Endothelial cell of umbilical vein (primary cell): Measurements from ENCODE around the gene HNRNPA2B1. TPM values are rescaled to one million over a fixed set of nuclear protein-coding genes. Genes with fewer than 3 reads are reported as not detected.
"Not testable (repeated sequence)": the region's sequence is repeated elsewhere in the genome, so short reads cannot be mapped to it uniquely, and the experiment has no call there.

Experiments
- BruUV-seq: library from RNA; stranded (reverse); fragments of 400-500 nt; replicated peaks from 2 replicates; lab custom pipeline; 2021; lab: Mats Ljungman, UMichigan
- CTCF ChIA-PET: fragments of 300-600, 350-600 bp; sonication (Branson Sonifier 250); formaldehyde crosslinking; loops from one replicate; lab custom pipeline; 2021; ENCODE audit warnings: antibody characterized with exemption, inconsistent platforms; lab: Charles Lee
- POLR2A ChIA-PET: fragments of 300-600, 350-600 bp; sonication (Branson Sonifier 250); formaldehyde crosslinking; loops from one replicate; lab custom pipeline; 2021; ENCODE audit warnings: antibody characterized with exemption, inconsistent platforms; lab: Charles Lee
- DNase-seq: peaks from one replicate; pipeline ENCODE4 v3.0.0-alpha.2; 2011; ENCODE audit warnings: low read depth, low spot score
- FAIRE-seq: peaks from 2 replicates; lab custom pipeline; 2011; peaks lifted over from hg19 to GRCh38; lab: Jason Lieb, UNC
- H2AFZ ChIP-seq: 2 replicates; pipeline ENCODE4 v1.6.0; 2012; ENCODE audit warnings: low read depth, low read length, control low read depth, inconsistent platforms
- H3K27ac ChIP-seq: 2 replicates; pipeline ENCODE4 v1.5.1; 2011; ENCODE audit warnings: low read depth, mild to moderate bottlenecking, control low read depth, low read length, moderate library complexity; ENCODE audit not compliant: insufficient read depth
- H3K27me3 ChIP-seq, 2 experiments: 2 replicates each; pipeline versions ENCODE4 v1.6.0 to v1.6.1; 2011; ENCODE audit warnings: low read length in 2 of 2, mixed read lengths in 1 of 2; ENCODE audit not compliant: control insufficient read depth in 2 of 2, insufficient read depth in 2 of 2
- H3K36me3 ChIP-seq, 2 experiments: 2 replicates in 1 of 2; 3 replicates in 1 of 2; pipeline ENCODE4 v1.5.1; 2011; ENCODE audit warnings: low read length in 2 of 2, mild to moderate bottlenecking in 1 of 2, moderate library complexity in 1 of 2; ENCODE audit not compliant: control insufficient read depth in 2 of 2, insufficient read depth in 2 of 2; ENCODE audit errors: extremely low read depth in 1 of 2
- H3K4me1 ChIP-seq: 3 replicates; pipeline ENCODE4 v1.5.1; 2011; ENCODE audit warnings: mild to moderate bottlenecking, low read length; ENCODE audit not compliant: control insufficient read depth, insufficient read depth; ENCODE audit errors: extremely low read depth
- H3K4me2 ChIP-seq: 2 replicates; pipeline ENCODE4 v1.6.1; 2011; ENCODE audit warnings: low read length, control low read depth, mixed read lengths; ENCODE audit not compliant: insufficient read depth
- H3K4me3 ChIP-seq, 3 experiments: fragments of 200-600 bp in 1 of 3; sonication (generic), shearing (Covaris generic) in 1 of 3; replicated peaks in 1 of 3; 2 replicates each; pipeline ENCODE4 v1.5.1; 2011 to 2016; ENCODE audit warnings: control low read depth in 3 of 3, low read length in 3 of 3, mild to moderate bottlenecking in 2 of 3, inconsistent platforms in 1 of 3, low read depth in 1 of 3, moderate library complexity in 1 of 3; ENCODE audit not compliant: insufficient read depth in 1 of 3
- H3K79me2 ChIP-seq: 2 replicates; pipeline ENCODE4 v1.6.0; 2012; ENCODE audit warnings: low read length, inconsistent platforms; ENCODE audit not compliant: control insufficient read depth, insufficient read depth
- H3K9ac ChIP-seq: replicated peaks from 2 replicates; pipeline ENCODE3; 2011; ENCODE audit warnings: low read length, control low read depth; ENCODE audit not compliant: insufficient read depth; ENCODE audit errors: extremely low read depth
- H3K9me1 ChIP-seq: replicated peaks from 3 replicates; pipeline ENCODE4 v1.6.0; 2011; ENCODE audit warnings: mild to moderate bottlenecking, low read length; ENCODE audit not compliant: control insufficient read depth, insufficient read depth; ENCODE audit errors: extremely low read depth
- H3K9me3 ChIP-seq: replicated peaks from 2 replicates; pipeline ENCODE4 v1.5.1; 2012; ENCODE audit warnings: low read length, inconsistent platforms; ENCODE audit not compliant: control insufficient read depth, insufficient read depth
- H4K20me1 ChIP-seq: replicated peaks from 2 replicates; pipeline ENCODE3; 2011; ENCODE audit warnings: mild to moderate bottlenecking, low read length; ENCODE audit not compliant: control insufficient read depth, insufficient read depth; ENCODE audit errors: extremely low read depth
- CTCF ChIP-seq, 2 donors: IDR thresholded peaks; 1 replicate in 1 of 2; 2 replicates in 1 of 2; pipeline ENCODE4 v1.5.1; 2011; ENCODE audit warnings: low read length in 2 of 2, mild to moderate bottlenecking in 2 of 2, moderate library complexity in 2 of 2, control low read depth in 1 of 2, inconsistent platforms in 1 of 2, low read depth in 1 of 2; ENCODE audit not compliant: insufficient read depth in 1 of 2; ENCODE audit errors: extremely low read depth in 1 of 2
- EZH2 ChIP-seq: IDR thresholded peaks from 2 replicates; pipeline ENCODE4 v1.6.1; 2012; ENCODE audit warnings: borderline replicate concordance, low read depth, mild to moderate bottlenecking, moderate library complexity, low read length, inconsistent platforms; ENCODE audit not compliant: severe bottlenecking
- FOS ChIP-seq: IDR thresholded peaks from 2 replicates; pipeline ENCODE4 v1.6.1; 2011; ENCODE audit warnings: mild to moderate bottlenecking, low read length, moderate library complexity, borderline replicate concordance; ENCODE audit not compliant: insufficient read depth
- GATA2 ChIP-seq: IDR thresholded peaks from 2 replicates; pipeline ENCODE4 v1.7.0; 2011; ENCODE audit warnings: low read depth, mild to moderate bottlenecking, moderate library complexity, mixed read lengths, low read length; ENCODE audit not compliant: insufficient read length, insufficient read depth
- JUN ChIP-seq: IDR thresholded peaks from 2 replicates; pipeline ENCODE4 v1.6.1; 2011; ENCODE audit warnings: borderline replicate concordance, low read depth; ENCODE audit not compliant: insufficient read length, insufficient read depth
- MAX ChIP-seq: IDR thresholded peaks from 2 replicates; pipeline ENCODE4 v1.6.1; 2011; ENCODE audit not compliant: insufficient read depth, insufficient read length
- MYC ChIP-seq: IDR thresholded peaks from one replicate; pipeline ENCODE4 v1.6.1; 2011; ENCODE audit warnings: mild to moderate bottlenecking, low read depth, low read length
- POLR2A ChIP-seq: IDR thresholded peaks from 2 replicates; pipeline ENCODE4 v1.6.1; 2012; ENCODE audit warnings: low read depth, mild to moderate bottlenecking, control low read depth, low read length
- POLR2AphosphoS5 ChIP-seq: IDR thresholded peaks from 2 replicates; pipeline ENCODE4 v1.6.1; 2012; ENCODE audit warnings: low read depth, mild to moderate bottlenecking, control low read depth, low read length, moderate library complexity; ENCODE audit not compliant: insufficient read depth
- dilution Hi-C: fragments of 300-500 bp; cut with MboI; formaldehyde crosslinking; loops from one replicate; pipeline ENCODE4 v1.15.0; 2019; ENCODE audit warnings: low sequenced_read_pairs; ENCODE audit not compliant: extremely low pct_ligation_motif_present
- intact Hi-C: fragments of 100-400 bp; cut with micrococcal nuclease; formaldehyde crosslinking; loops from one replicate; pipeline ENCODE4 v1.10.0; 2022
- polyA plus RNA-seq, 4 experiments: library from polyadenylated mRNA; depleted of rRNA in 3 of 4; stranded (reverse) in 3 of 4; unstranded in 1 of 4; fragments of >200 nt; gene quantifications; 2 replicates each; pipeline versions ENCODE4 v1.2.1 to v1.2.3, GENCODE V29; 2011 to 2012; ENCODE audit warnings: missing spikeins in 1 of 4
- total RNA-seq: library from RNA; stranded (reverse); gene quantifications from 2 replicates; pipeline ENCODE4 v1.2.3, GENCODE V29; 2021

Gene HNRNPA2B1
- total and polyA plus RNA-seq, 2 donors (not counting 3 experiments of a cell fraction or from before 2014, with no cell fraction given) = 198 to 703 TPM

- Histone ChIP-seq H3K9ac (no peak overlapping the region), H2AFZ (no peak overlapping the region), H3K27me3 (peaks cover 4% of the 10 kb centered on the region in 2 experiments), H3K9me3 (no peaks in the 10 kb centered on the region), H3K4me2 (no peak overlapping the region), H3K4me3 (no peak overlapping the region), H4K20me1 (no peaks in the 10 kb centered on the region), H3K4me1 (peaks cover 21% of the 10 kb centered on the region), H3K27ac (no peak overlapping the region), H3K79me2 (peaks cover 21% of the 10 kb centered on the region), H3K9me1 (no peaks in the 10 kb centered on the region), H3K36me3 (no peaks in the 10 kb centered on the region)
- TF ChIP-seq JUN (no peak), EZH2 (no peak), CTCF (IDR thresholded peaks at IDR 0.05; ENCODE audit: extremely low read depth in 1 of 2, insufficient read depth in 1 of 2, low read depth in 1 of 2, low read length in 2 of 2) (no peak), MAX (no peak), GATA2 (no peak), MYC (no peak), POLR2A (no peak), POLR2AphosphoS5 (no peak), FOS (no peak)
- intact Hi-C loops (no loop called here), dilution Hi-C loops (no loop called here)
- DNase-seq (no peak), FAIRE-seq (no peak)
- POLR2A ChIA-PET = no interaction called here
- CTCF ChIA-PET = interaction anchor here (1.0 to 1.3 kb wide), 2 partner anchors 23 to 43 kb away, joined by 3 to 4 read pairs; no protein-coding TSS in a partner anchor
- no TSS peak for BruUV-seq
Measured at GRCh38 chr7:26149391-26149977, 51.1 kb downstream of the HNRNPA2B1 start.

GRCh38 chr7:26148307-26148700 is 52.2 kb downstream of the HNRNPA2B1 start:
- dilution Hi-C loops, DNase-seq, H4K20me1 ChIP-seq, FAIRE-seq, intact Hi-C loops, H3K9ac ChIP-seq, H3K79me2 ChIP-seq, CTCF ChIA-PET, H3K4me2 ChIP-seq, H3K27ac ChIP-seq, H3K4me3 ChIP-seq, H2AFZ ChIP-seq, H3K9me1 ChIP-seq, POLR2A ChIA-PET, BruUV-seq, H3K4me1 ChIP-seq, H3K36me3 ChIP-seq, H3K9me3 ChIP-seq, H3K27me3 ChIP-seq: not testable (repeated sequence)
